GM12801 (cell line): ENCODE measurements around the gene SRP19.

Experiments used
- CTCF ChIP-seq: IDR thresholded peaks from one replicate; pipeline ENCODE4 v1.5.1; 2011; ENCODE audit warnings: control low read depth; ENCODE audit not compliant: insufficient read length; ENCODE audit errors: extremely low read depth

SRP19 gene

GRCh38 chr5:112854651-112855050 is 6.4 kb upstream of the SRP19 start:
- no peak for TF ChIP-seq CTCF

GRCh38 chr5:112857866-112858265 is 3.2 kb upstream of the SRP19 start:
- TF ChIP-seq CTCF, result no peak

- no peak for TF ChIP-seq CTCF
Measured at GRCh38 chr5:112861638-112861985, 525 bp downstream of the SRP19 start.

GRCh38 chr5:112862085-112862484 is 998 bp downstream of the SRP19 start:
- TF ChIP-seq CTCF, result no peak

- TF ChIP-seq CTCF, result no peak
Measured at GRCh38 chr5:112863549-112863948, 2.5 kb downstream of the SRP19 start.

GRCh38 chr5:112865128-112865527 is 4.0 kb downstream of the SRP19 start:
- no peak for TF ChIP-seq CTCF

- no peak for TF ChIP-seq CTCF
Measured at GRCh38 chr5:112866739-112867138, 5.7 kb downstream of the SRP19 start.

- TF ChIP-seq CTCF, result no peak
Measured at GRCh38 chr5:112867411-112867810, 6.3 kb downstream of the SRP19 start.
